Large intestine (tissue), 12 donors: ENCODE results near the gene PDSS2. TPM values are rescaled to one million over a fixed set of nuclear protein-coding genes. Genes with fewer than 3 reads are reported as not detected.

ENCODE experiments used
- DNase-seq, 2 donors: peaks; one replicate each; pipeline versions ENCODE4 v3.0.0 to v3.0.0-alpha.2; 2013
- H3K27ac ChIP-seq: one replicate; pipeline ENCODE4 v1.5.1; 2013; ENCODE audit warnings: low read length
- H3K27me3 ChIP-seq: 2 replicates; pipeline ENCODE4 v1.6.1; 2013; ENCODE audit warnings: low read length; ENCODE audit not compliant: control insufficient read depth, insufficient read depth
- H3K36me3 ChIP-seq: 2 replicates; pipeline ENCODE4 v1.6.1; 2013; ENCODE audit warnings: low read length; ENCODE audit not compliant: control insufficient read depth, insufficient read depth
- H3K4me1 ChIP-seq: one replicate; pipeline ENCODE4 v1.6.1; 2013; ENCODE audit warnings: low read length; ENCODE audit not compliant: control insufficient read depth, insufficient read depth
- H3K4me3 ChIP-seq: one replicate; pipeline ENCODE4 v1.5.1; 2013; ENCODE audit warnings: low read length
- H3K9me3 ChIP-seq: one replicate; pipeline ENCODE4 v1.6.1; 2013; ENCODE audit warnings: mild to moderate bottlenecking, low read depth, low read length, moderate library complexity; ENCODE audit not compliant: control insufficient read depth
- WGBS: methylation state at CpG from one replicate; pipeline ENCODE4 v1.1.5; 2013; ENCODE audit warnings: low lambda C conversion rate; ENCODE audit not compliant: insufficient coverage; 5-methylcytosine and 5-hydroxymethylcytosine counted together
- long read RNA-seq, 11 donors: transcript quantifications; one replicate each; lab custom pipeline, GENCODE V29; 2026
- polyA plus RNA-seq: library from polyadenylated mRNA; unstranded; fragments of 120-200 nt; gene quantifications from one replicate; pipeline ENCODE4 v1.2.1, GENCODE V29; 2013

The PDSS2 gene
- polyA plus RNA-seq = 12.8 TPM
- long read RNA-seq, donor 1, transcript PDSS2-201 (4 exons, 1,236 nt) = major isoform, 5 of 5 reads
- long read RNA-seq, donor 1, partial matches to known transcripts = 0 of 5 reads
- long read RNA-seq, donor 1, other reads (novel, unspliced or antisense) = 0 of 5 reads
- long read RNA-seq, donor 2, partial matches to known transcripts = 0 of 4 reads
- long read RNA-seq, donor 2, other reads (novel, unspliced or antisense) = 0 of 4 reads
- long read RNA-seq, donor 3, transcript PDSS2-201 (4 exons, 1,236 nt) = major isoform, 9 of 11 reads
- long read RNA-seq, donor 3, partial matches to known transcripts = 0 of 11 reads
- long read RNA-seq, donor 3, other reads (novel, unspliced or antisense) = 0 of 11 reads
- long read RNA-seq, donor 4, partial matches to known transcripts = 0 of 2 reads
- long read RNA-seq, donor 4, other reads (novel, unspliced or antisense) = 0 of 2 reads
- long read RNA-seq, donor 5, partial matches to known transcripts = 0 of 2 reads
- long read RNA-seq, donor 5, other reads (novel, unspliced or antisense) = 0 of 2 reads
- long read RNA-seq, donor 6, partial matches to known transcripts = 0 of 2 reads
- long read RNA-seq, donor 6, other reads (novel, unspliced or antisense) = 0 of 2 reads
- long read RNA-seq, donor 7, partial matches to known transcripts = 0 of 2 reads
- long read RNA-seq, donor 7, other reads (novel, unspliced or antisense) = 0 of 2 reads
- long read RNA-seq, donor 8, partial matches to known transcripts = 0 of 4 reads
- long read RNA-seq, donor 8, other reads (novel, unspliced or antisense) = 0 of 4 reads
- long read RNA-seq, donor 9, partial matches to known transcripts = 0 of 6 reads
- long read RNA-seq, donor 9, other reads (novel, unspliced or antisense) = 0 of 6 reads
- long read RNA-seq, donor 10, partial matches to known transcripts = 0 of 2 reads
- long read RNA-seq, donor 10, other reads (novel, unspliced or antisense) = 0 of 2 reads
- long read RNA-seq, donor 11, partial matches to known transcripts = 0 of 1 reads
- long read RNA-seq, donor 11, other reads (novel, unspliced or antisense) = 0 of 1 reads

- Histone ChIP-seq H3K4me3 (peak within 1 kb of the TSS; percentile 86), H3K4me1 (no peaks in the 10 kb centered on the region), H3K27ac (peak within 1 kb of the TSS; percentile 91), H3K27me3 (no peaks in the 10 kb centered on the region), H3K9me3 (no peaks in the 10 kb centered on the region), H3K36me3 (no peaks in the 10 kb centered on the region)
- no CpG with 5 or more reads among the region's 46 CpGs for WGBS
- DNase-seq = peak; percentile 97 to 99
Observed at GRCh38 chr6:107459283-107460082, at the start of gene PDSS2. Gene PDSS2, minus strand, starts transcription at chr6:107459564. Its CDS starts 279 bp downstream, at chr6:107459285.

GRCh38 chr6:107506145-107506544 is 46.8 kb upstream of the PDSS2 start:
- 83% methylated on average over 1 of the region's 1 CpG for WGBS
- Histone ChIP-seq H3K36me3 (no peaks in the 10 kb centered on the region), H3K4me1 (no peaks in the 10 kb centered on the region), H3K27me3 (no peaks in the 10 kb centered on the region), H3K4me3 (no peak overlapping the region), H3K27ac (no peak overlapping the region), H3K9me3 (no peaks in the 10 kb centered on the region)
- no peak for DNase-seq

- Histone ChIP-seq H3K9me3 (no peaks in the 10 kb centered on the region), H3K4me3 (no peak overlapping the region), H3K27me3 (no peaks in the 10 kb centered on the region), H3K27ac (no peak overlapping the region), H3K36me3 (no peaks in the 10 kb centered on the region), H3K4me1 (no peaks in the 10 kb centered on the region)
- 82% methylated on average over 2 of the region's 4 CpGs for WGBS
- DNase-seq = no peak
Observed at GRCh38 chr6:107504270-107505026, 45.1 kb upstream of the PDSS2 start.

- no peaks in the 10 kb centered on the region for H3K9me3 ChIP-seq
- H3K27ac ChIP-seq = no peak overlapping the region
- no peaks in the 10 kb centered on the region for H3K4me1 ChIP-seq
- DNase-seq = no peak
- no peaks in the 10 kb centered on the region for H3K36me3 ChIP-seq
- H3K27me3 ChIP-seq = peaks cover 13% of the 10 kb centered on the region
- 91% methylated on average over 1 of the region's 1 CpG for WGBS
- no peak overlapping the region for H3K4me3 ChIP-seq
Observed at GRCh38 chr6:107496892-107497684, 37.7 kb upstream of the PDSS2 start.

- no peak overlapping the region for H3K4me3 ChIP-seq
- peaks cover 4% of the 10 kb centered on the region for H3K4me1 ChIP-seq
- WGBS = 100% methylated on average over 1 of the region's 2 CpGs
- H3K27ac ChIP-seq = no peak overlapping the region
- peaks cover 25% of the 10 kb centered on the region for H3K27me3 ChIP-seq
- DNase-seq = no peak
- H3K9me3 ChIP-seq = peaks cover 4% of the 10 kb centered on the region
- H3K36me3 ChIP-seq = no peaks in the 10 kb centered on the region
Observed at GRCh38 chr6:107495971-107496370, 36.6 kb upstream of the PDSS2 start.

GRCh38 chr6:107495196-107495643 is 35.9 kb upstream of the PDSS2 start:
- no peak for DNase-seq
- Histone ChIP-seq H3K36me3 (no peaks in the 10 kb centered on the region), H3K9me3 (peaks cover 6% of the 10 kb centered on the region), H3K27ac (no peak overlapping the region), H3K27me3 (peaks cover 31% of the 10 kb centered on the region), H3K4me1 (peaks cover 4% of the 10 kb centered on the region), H3K4me3 (no peak overlapping the region)
- WGBS = 69% methylated on average over 6 of the region's 7 CpGs

GRCh38 chr6:107493158-107494057 is 34.0 kb upstream of the PDSS2 start:
- no peak overlapping the region for H3K4me3 ChIP-seq
- H3K27ac ChIP-seq = no peak overlapping the region
- H3K9me3 ChIP-seq = peaks cover 9% of the 10 kb centered on the region
- H3K27me3 ChIP-seq = peaks cover 42% of the 10 kb centered on the region
- peak in 1 of 2 donors; percentile 20 for DNase-seq
- 8% methylated on average over 2 of the region's 12 CpGs for WGBS
- H3K4me1 ChIP-seq = peaks cover 10% of the 10 kb centered on the region
- no peaks in the 10 kb centered on the region for H3K36me3 ChIP-seq

GRCh38 chr6:107491760-107492660 is 32.6 kb upstream of the PDSS2 start:
- Histone ChIP-seq H3K4me3 (peak overlapping the region; percentile 51), H3K9me3 (peaks cover 13% of the 10 kb centered on the region), H3K27me3 (peaks cover 55% of the 10 kb centered on the region), H3K4me1 (peaks cover 17% of the 10 kb centered on the region), H3K27ac (no peak overlapping the region), H3K36me3 (no peaks in the 10 kb centered on the region)
- 68% methylated on average over 5 of the region's 14 CpGs for WGBS
- DNase-seq = no peak
